RWPE1 (cell line): ENCODE measurements around the gene IFT81.
A peak's percentile ranks its signal among the peaks of the same experiment; 100 is the strongest.
"Not testable (repeated sequence)": the region's sequence is repeated elsewhere in the genome, so short reads cannot be mapped to it uniquely, and the experiment has no call there.

Experiments used
- CTCF ChIA-PET: fragments of 350-600 bp; sonication (Branson Sonifier 250); formaldehyde crosslinking; extraction: SDS; loops from one replicate; lab custom pipeline; 2021; lab: Yijun Ruan, JAX
- POLR2A ChIA-PET: fragments of 400-600 bp; formaldehyde crosslinking; extraction: SDS; loops from one replicate; lab custom pipeline; 2020; ENCODE audit warnings: antibody characterized with exemption; ENCODE audit not compliant: low non-redundant PET; lab: Yijun Ruan, JAX
- DNase-seq: peaks from one replicate; pipeline ENCODE4 v3.0.0; 2012; ENCODE audit warnings: low spot score
- H3K27ac ChIP-seq: fragments of 450-650 bp; 2 replicates; pipeline ENCODE4 v1.5.1; 2017
- TF ChIP-seq, protein P1 (sequence below): fragments of 450-650 bp; conservative IDR thresholded peaks from 2 replicates; pipeline ENCODE4 v1.5.1; 2017; ENCODE audit warnings: low read depth, mild to moderate bottlenecking

IFT81 gene

GRCh38 chr12:110114528-110114937 lies 9.6 kb upstream of the IFT81 start:
- H3K27ac ChIP-seq, result no peak overlapping the region
- POLR2A ChIA-PET, result no interaction called here
- no peak for DNase-seq

GRCh38 chr12:110115675-110116074 lies 8.5 kb upstream of the IFT81 start:
- ChIA-PET CTCF (no interaction called here), POLR2A (no interaction called here)
- no peak overlapping the region for H3K27ac ChIP-seq
- TF ChIP-seq, protein P1, sequence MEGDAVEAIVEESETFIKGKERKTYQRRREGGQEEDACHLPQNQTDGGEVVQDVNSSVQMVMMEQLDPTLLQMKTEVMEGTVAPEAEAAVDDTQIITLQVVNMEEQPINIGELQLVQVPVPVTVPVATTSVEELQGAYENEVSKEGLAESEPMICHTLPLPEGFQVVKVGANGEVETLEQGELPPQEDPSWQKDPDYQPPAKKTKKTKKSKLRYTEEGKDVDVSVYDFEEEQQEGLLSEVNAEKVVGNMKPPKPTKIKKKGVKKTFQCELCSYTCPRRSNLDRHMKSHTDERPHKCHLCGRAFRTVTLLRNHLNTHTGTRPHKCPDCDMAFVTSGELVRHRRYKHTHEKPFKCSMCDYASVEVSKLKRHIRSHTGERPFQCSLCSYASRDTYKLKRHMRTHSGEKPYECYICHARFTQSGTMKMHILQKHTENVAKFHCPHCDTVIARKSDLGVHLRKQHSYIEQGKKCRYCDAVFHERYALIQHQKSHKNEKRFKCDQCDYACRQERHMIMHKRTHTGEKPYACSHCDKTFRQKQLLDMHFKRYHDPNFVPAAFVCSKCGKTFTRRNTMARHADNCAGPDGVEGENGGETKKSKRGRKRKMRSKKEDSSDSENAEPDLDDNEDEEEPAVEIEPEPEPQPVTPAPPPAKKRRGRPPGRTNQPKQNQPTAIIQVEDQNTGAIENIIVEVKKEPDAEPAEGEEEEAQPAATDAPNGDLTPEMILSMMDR, result no peak
- DNase-seq, result no peak

More at GRCh38 chr12:110114528-110114937, 9.6 kb upstream of the IFT81 start:
- TF ChIP-seq, protein P1, result no peak
- CTCF ChIA-PET, result interaction anchor here (0.5 kb wide), 1 partner anchor 260 kb away, joined by 3 read pairs; no protein-coding TSS in a partner anchor

GRCh38 chr12:110116623-110117022 lies 7.5 kb upstream of the IFT81 start:
- TF ChIP-seq, protein P1, result no peak
- ChIA-PET CTCF (interaction anchor here (0.6 kb wide), 1 partner anchor 349 kb away, joined by 3 read pairs; no protein-coding TSS in a partner anchor), POLR2A (no interaction called here)
- no peak overlapping the region for H3K27ac ChIP-seq
- no peak for DNase-seq

- POLR2A ChIA-PET, DNase-seq, H3K27ac ChIP-seq: not testable (repeated sequence)
- CTCF ChIA-PET, result interaction anchor here (0.6 kb wide), 1 partner anchor 348 kb away, joined by 3 read pairs; no protein-coding TSS in a partner anchor
Observed at GRCh38 chr12:110117210-110117609, 6.9 kb upstream of the IFT81 start.

GRCh38 chr12:110117956-110118685 lies 6.0 kb upstream of the IFT81 start:
- ChIA-PET POLR2A (no interaction called here), CTCF (no interaction called here)
- no peak overlapping the region for H3K27ac ChIP-seq
- no peak for DNase-seq
- TF ChIP-seq, protein P1, result no peak

DNA sequence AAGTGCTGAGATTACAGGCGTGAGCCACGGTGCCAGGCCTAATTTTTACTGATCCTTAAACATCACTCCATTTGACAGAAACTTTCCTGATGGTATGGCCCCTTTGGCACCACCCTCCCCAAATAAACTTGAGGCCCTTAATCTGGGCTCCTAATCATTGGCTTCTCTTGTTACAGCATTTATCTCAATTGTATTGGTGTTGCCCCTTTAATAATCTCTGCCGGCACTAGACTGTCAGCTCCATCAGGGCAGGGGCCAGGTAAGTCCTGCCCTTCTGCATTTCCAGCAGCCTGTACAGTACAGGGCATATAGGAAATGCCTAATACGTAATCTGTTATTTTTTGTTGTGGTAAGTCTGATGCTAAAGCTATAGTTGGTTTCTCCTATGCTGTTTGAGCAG lies 1.2 kb upstream of the IFT81 start:
- CTCF ChIA-PET, result no interaction called here

GRCh38 chr12:110123919-110124268 lies 263 bp upstream of the IFT81 start:
- POLR2A ChIA-PET, result no interaction called here
- CTCF ChIA-PET, result interaction anchor here (0.7 to 1.1 kb wide), 2 partner anchors 146 to 156 kb away, joined by 3 read pairs; no protein-coding TSS in a partner anchor
- no peak for DNase-seq
- peak overlapping the region; percentile 85 for H3K27ac ChIP-seq
- TF ChIP-seq, protein P1, result no peak

More for the DNA sequence above, 1.2 kb upstream of the IFT81 start:
- TF ChIP-seq, protein P1, result no peak
- no peak for DNase-seq
- POLR2A ChIA-PET, result no interaction called here
- H3K27ac ChIP-seq, result no peak overlapping the region
